ENCODE data around the gene ARHGAP44. TPM values are rescaled to one million over a fixed set of nuclear protein-coding genes. Genes with fewer than 3 reads are reported as not detected.

ARHGAP44 gene
- total RNA-seq, 1 donor from 2014 or later, result 6.5 TPM

- Mint-ChIP-seq H3K4me1 (no peaks in the 10 kb centered on the region), H3K4me3 (no peak overlapping the region), H3K9me3 (peaks cover 11% of the 10 kb centered on the region), H3K27me3 (ENCODE audit: low read depth) (no peaks in the 10 kb centered on the region), H3K27ac (ENCODE audit: unreplicated experiment) (no peak overlapping the region), H3K36me3 (ENCODE audit: low read depth) (peaks cover 30% of the 10 kb centered on the region)
- TF ChIP-seq CTCF (conservative IDR thresholded peaks at IDR 0.05), result no peak
- DNase-seq (ENCODE audit: low read depth, low spot score), result no peak
Measured at GRCh38 chr17:12958786-12959185, 169.5 kb downstream of the ARHGAP44 start.

GRCh38 chr17:12959441-12959840 is 170.1 kb downstream of the ARHGAP44 start:
- Mint-ChIP-seq H3K4me3 (no peak overlapping the region), H3K4me1 (no peaks in the 10 kb centered on the region), H3K36me3 (ENCODE audit: low read depth) (peaks cover 27% of the 10 kb centered on the region), H3K27me3 (ENCODE audit: low read depth) (no peaks in the 10 kb centered on the region), H3K9me3 (peaks cover 11% of the 10 kb centered on the region), H3K27ac (ENCODE audit: unreplicated experiment) (no peak overlapping the region)
- no peak for DNase-seq (ENCODE audit: low read depth, low spot score)
- TF ChIP-seq CTCF (conservative IDR thresholded peaks at IDR 0.05), result no peak

- Mint-ChIP-seq H3K4me3 (no peak overlapping the region), H3K27me3 (ENCODE audit: low read depth) (no peaks in the 10 kb centered on the region), H3K27ac (ENCODE audit: unreplicated experiment) (no peak overlapping the region)
Measured at GRCh38 chr17:12961655-12962054, 172.4 kb downstream of the ARHGAP44 start.

GRCh38 chr17:12963505-12963904 is 174.2 kb downstream of the ARHGAP44 start:
- no peak for TF ChIP-seq CTCF (conservative IDR thresholded peaks at IDR 0.05)
- peaks cover 5% of the 10 kb centered on the region for H3K4me1 Mint-ChIP-seq
- H3K9me3 Mint-ChIP-seq, result no peaks in the 10 kb centered on the region
- DNase-seq (ENCODE audit: low read depth, low spot score), result no peak
- H3K27me3 Mint-ChIP-seq (ENCODE audit: low read depth), result no peaks in the 10 kb centered on the region
- H3K27ac Mint-ChIP-seq (ENCODE audit: unreplicated experiment), result no peak overlapping the region
- peaks cover 11% of the 10 kb centered on the region for H3K36me3 Mint-ChIP-seq (ENCODE audit: low read depth)
- no peak overlapping the region for H3K4me3 Mint-ChIP-seq

More at GRCh38 chr17:12961655-12962054, 172.4 kb downstream of the ARHGAP44 start:
- no peaks in the 10 kb centered on the region for H3K4me1 Mint-ChIP-seq
- no peak for TF ChIP-seq CTCF (conservative IDR thresholded peaks at IDR 0.05)
- H3K36me3 Mint-ChIP-seq (ENCODE audit: low read depth), result peaks cover 17% of the 10 kb centered on the region
- peaks cover 4% of the 10 kb centered on the region for H3K9me3 Mint-ChIP-seq
- DNase-seq (ENCODE audit: low read depth, low spot score), result no peak

- H3K27me3 Mint-ChIP-seq (ENCODE audit: low read depth), result no peaks in the 10 kb centered on the region
- H3K4me3 Mint-ChIP-seq, result no peak overlapping the region
- no peak for TF ChIP-seq CTCF (conservative IDR thresholded peaks at IDR 0.05)
- peaks cover 5% of the 10 kb centered on the region for H3K4me1 Mint-ChIP-seq
- DNase-seq (ENCODE audit: low read depth, low spot score), result no peak
- peaks cover 8% of the 10 kb centered on the region for H3K36me3 Mint-ChIP-seq (ENCODE audit: low read depth)
- H3K27ac Mint-ChIP-seq (ENCODE audit: unreplicated experiment), result no peak overlapping the region
- no peaks in the 10 kb centered on the region for H3K9me3 Mint-ChIP-seq
Measured at GRCh38 chr17:12964162-12964561, 174.9 kb downstream of the ARHGAP44 start.

- H3K27me3 Mint-ChIP-seq (ENCODE audit: low read depth), result no peaks in the 10 kb centered on the region
- H3K9me3 Mint-ChIP-seq, result no peaks in the 10 kb centered on the region
- no peak for TF ChIP-seq CTCF (conservative IDR thresholded peaks at IDR 0.05)
- H3K27ac Mint-ChIP-seq (ENCODE audit: unreplicated experiment), result no peak overlapping the region
- no peak for DNase-seq (ENCODE audit: low read depth, low spot score)
- no peak overlapping the region for H3K4me3 Mint-ChIP-seq
- H3K4me1 Mint-ChIP-seq, result peaks cover 5% of the 10 kb centered on the region
- H3K36me3 Mint-ChIP-seq (ENCODE audit: low read depth), result peaks cover 9% of the 10 kb centered on the region
Measured at GRCh38 chr17:12964840-12965239, 175.5 kb downstream of the ARHGAP44 start.
